ENCODE data around the gene POLD3. TPM values are rescaled to one million over a fixed set of nuclear protein-coding genes. Genes with fewer than 3 reads are reported as not detected.

Gene POLD3, protein sequence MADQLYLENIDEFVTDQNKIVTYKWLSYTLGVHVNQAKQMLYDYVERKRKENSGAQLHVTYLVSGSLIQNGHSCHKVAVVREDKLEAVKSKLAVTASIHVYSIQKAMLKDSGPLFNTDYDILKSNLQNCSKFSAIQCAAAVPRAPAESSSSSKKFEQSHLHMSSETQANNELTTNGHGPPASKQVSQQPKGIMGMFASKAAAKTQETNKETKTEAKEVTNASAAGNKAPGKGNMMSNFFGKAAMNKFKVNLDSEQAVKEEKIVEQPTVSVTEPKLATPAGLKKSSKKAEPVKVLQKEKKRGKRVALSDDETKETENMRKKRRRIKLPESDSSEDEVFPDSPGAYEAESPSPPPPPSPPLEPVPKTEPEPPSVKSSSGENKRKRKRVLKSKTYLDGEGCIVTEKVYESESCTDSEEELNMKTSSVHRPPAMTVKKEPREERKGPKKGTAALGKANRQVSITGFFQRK
- 10 to 100 TPM in 1 of 3 donors, 1 to 10 TPM in 2; 9.4 to 10.6 (median 9.6) TPM for total RNA-seq
- 13.9 TPM for total RNA-seq (2013)

DNA sequence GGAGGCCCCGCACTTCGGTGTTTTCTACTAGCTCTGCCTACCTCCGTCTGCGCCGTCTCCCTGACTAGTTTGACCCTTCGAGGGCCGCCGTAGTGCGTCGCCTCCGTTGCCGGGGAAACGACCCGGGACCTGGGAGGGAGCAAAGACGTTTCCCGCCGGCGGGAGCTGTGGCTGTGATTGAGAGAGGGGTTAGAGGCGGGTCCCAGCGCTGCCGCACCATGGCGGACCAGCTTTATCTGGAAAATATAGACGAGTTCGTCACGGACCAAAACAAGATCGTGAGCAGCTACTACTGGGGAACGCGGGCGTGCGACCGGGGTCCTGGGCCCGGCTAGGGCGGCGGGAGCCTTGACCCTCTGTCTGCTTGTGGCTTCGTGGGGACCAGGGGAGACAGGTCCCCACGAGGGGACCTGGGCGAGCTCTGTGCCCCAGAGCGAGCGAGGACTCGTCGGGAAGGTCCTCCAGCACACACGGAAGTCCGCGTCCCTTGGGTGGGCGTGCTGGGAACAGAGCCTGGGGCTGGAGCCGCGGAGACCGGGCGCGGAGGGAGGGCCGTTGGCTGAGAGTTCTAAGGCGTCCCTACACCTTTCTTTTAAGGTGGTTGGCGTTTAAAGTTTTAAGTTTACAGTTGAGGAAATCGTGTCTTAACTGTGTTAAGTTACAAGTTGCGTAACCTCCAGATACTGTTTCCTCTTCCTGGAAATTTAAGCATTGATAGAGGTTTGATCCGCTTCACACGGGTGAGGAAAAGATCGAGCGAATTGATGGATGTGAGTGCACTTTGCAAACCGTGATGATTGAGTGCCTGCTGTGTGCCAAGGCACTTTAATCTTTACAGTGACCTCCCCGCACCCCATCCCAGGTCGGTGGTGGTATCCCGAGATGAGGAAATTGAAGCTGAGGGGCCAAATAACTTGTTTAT, at the start of gene POLD3:
Gene POLD3, plus strand, starts transcription at position 142 of the 922 bp plus-strand sequence. Its CDS starts 77 bp downstream, at position 219.
- intact Hi-C loops (cut with micrococcal nuclease): loop anchor here (1.0 kb wide), 1 partner anchor 99 kb away; the partner anchor contains the start of gene LIPT2
- Histone ChIP-seq H3K4me1 (ENCODE audit: control insufficient read depth, insufficient read depth, low read length) (peaks cover 13% of the 10 kb centered on the region), H3K4me3 (ENCODE audit: low read length) (peak within 1 kb of the TSS; percentile 85), H3K9me3 (ENCODE audit: control insufficient read depth, insufficient read depth, low read length) (no peaks in the 10 kb centered on the region), H3K27ac (ENCODE audit: low read length) (peak within 1 kb of the TSS; percentile 68), H3K27me3 (ENCODE audit: control insufficient read depth, insufficient read depth, low read length) (no peaks in the 10 kb centered on the region), H3K36me3 (ENCODE audit: control insufficient read depth, insufficient read depth, low read length) (no peaks in the 10 kb centered on the region)
- no peaks in the 10 kb centered on the region for H3K9me3 Mint-ChIP-seq
- peak within 1 kb of the TSS; percentile 93 to 95 for H3K27ac Mint-ChIP-seq
- under 1% methylated on average over 60 of the region's 63 CpGs for WGBS (ENCODE audit: insufficient coverage)
- peaks cover 28 to 29% of the 10 kb centered on the region in 2 donors for H3K4me1 Mint-ChIP-seq
- H3K27me3 Mint-ChIP-seq (ENCODE audit: low read depth in 2 of 2): peaks cover 0 to 7% of the 10 kb centered on the region in 2 donors
- TF ChIP-seq CTCF (IDR thresholded peaks at IDR 0.05): no peak
- ATAC-seq: peak; percentile 95 to 96 (median 96)
- peak within 1 kb of the TSS; percentile 99 for H3K4me3 Mint-ChIP-seq
- no peaks in the 10 kb centered on the region for H3K36me3 Mint-ChIP-seq
- DNase-seq: peak; percentile 84 to 95

DNA sequence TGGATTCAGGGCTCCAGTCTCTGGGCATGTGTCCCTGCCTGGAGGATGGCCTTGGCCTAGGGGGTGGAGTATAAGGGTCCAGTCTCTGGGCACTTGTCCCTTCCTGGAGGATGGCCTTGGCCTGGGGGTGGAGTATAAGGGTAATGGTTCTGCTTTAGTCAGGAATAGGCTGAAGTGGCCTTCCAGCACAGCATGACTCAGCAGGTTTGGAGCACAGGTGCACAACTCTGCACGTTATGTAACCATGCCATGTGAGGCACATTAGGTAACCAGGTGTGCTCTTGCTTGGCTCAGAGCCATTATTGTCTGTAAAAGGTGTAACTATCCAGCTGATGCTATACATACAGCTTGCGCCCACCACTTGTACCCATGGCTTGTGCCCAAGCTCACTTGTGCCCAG, 48.4 kb upstream of the POLD3 start:
- peaks cover 3 to 16% of the 10 kb centered on the region in 2 donors for H3K27me3 Mint-ChIP-seq (ENCODE audit: low read depth in 2 of 2)
- H3K27ac ChIP-seq (ENCODE audit: low read length): no peak overlapping the region
- intact Hi-C loops (cut with micrococcal nuclease): no loop called here
- 87% methylated on average over 2 of the region's 2 CpGs for WGBS (ENCODE audit: insufficient coverage)
- H3K4me3 Mint-ChIP-seq: no peak overlapping the region
- no peak for ATAC-seq
- TF ChIP-seq CTCF (IDR thresholded peaks at IDR 0.05): no peak
- no peak overlapping the region for H3K4me3 ChIP-seq (ENCODE audit: low read length)
- H3K27ac Mint-ChIP-seq: no peak overlapping the region
- H3K9me3 Mint-ChIP-seq: no peaks in the 10 kb centered on the region
- peaks cover 9% of the 10 kb centered on the region for H3K9me3 ChIP-seq (ENCODE audit: control insufficient read depth, insufficient read depth, low read length)
- H3K27me3 ChIP-seq (ENCODE audit: control insufficient read depth, insufficient read depth, low read length): no peaks in the 10 kb centered on the region
- H3K4me1 Mint-ChIP-seq: no peaks in the 10 kb centered on the region
- no peaks in the 10 kb centered on the region for H3K36me3 ChIP-seq (ENCODE audit: control insufficient read depth, insufficient read depth, low read length)
- no peak for DNase-seq
- H3K36me3 Mint-ChIP-seq: no peaks in the 10 kb centered on the region
- H3K4me1 ChIP-seq (ENCODE audit: control insufficient read depth, insufficient read depth, low read length): no peaks in the 10 kb centered on the region

GRCh38 chr11:74546752-74547151, 45.6 kb upstream of the POLD3 start:
- H3K27me3 Mint-ChIP-seq (ENCODE audit: low read depth in 2 of 2): peaks cover 0 to 5% of the 10 kb centered on the region in 2 donors
- DNase-seq: no peak
- no peaks in the 10 kb centered on the region for H3K36me3 ChIP-seq (ENCODE audit: control insufficient read depth, insufficient read depth, low read length)
- no peaks in the 10 kb centered on the region for H3K4me1 ChIP-seq (ENCODE audit: control insufficient read depth, insufficient read depth, low read length)
- no peak overlapping the region for H3K4me3 Mint-ChIP-seq
- H3K27ac Mint-ChIP-seq: no peak overlapping the region
- no peaks in the 10 kb centered on the region for H3K9me3 Mint-ChIP-seq
- no peak overlapping the region for H3K4me3 ChIP-seq (ENCODE audit: low read length)
- 80% methylated on average over 5 of the region's 5 CpGs for WGBS (ENCODE audit: insufficient coverage)
- no peaks in the 10 kb centered on the region for H3K4me1 Mint-ChIP-seq
- no peak overlapping the region for H3K27ac ChIP-seq (ENCODE audit: low read length)
- no peaks in the 10 kb centered on the region for H3K36me3 Mint-ChIP-seq
- H3K9me3 ChIP-seq (ENCODE audit: control insufficient read depth, insufficient read depth, low read length): peaks cover 9% of the 10 kb centered on the region
- intact Hi-C loops (cut with micrococcal nuclease): no loop called here
- no peak for ATAC-seq
- TF ChIP-seq CTCF (IDR thresholded peaks at IDR 0.05): no peak
- H3K27me3 ChIP-seq (ENCODE audit: control insufficient read depth, insufficient read depth, low read length): no peaks in the 10 kb centered on the region
